Adrenal gland (tissue), 5 donors: ENCODE measurements around the gene SELENBP1.

Source experiments
- POLR2A ChIP-seq, 2 donors: fragments of 450-650 bp; IDR thresholded peaks; one replicate each; pipeline ENCODE4 v1.6.1; 2017; ENCODE audit warnings: antibody characterized with exemption in 2 of 2, mild to moderate bottlenecking in 2 of 2, moderate library complexity in 1 of 2
- TF ChIP-seq, protein P1 (sequence below), 6 experiments: fragments of 450-650 bp in 4 of 6; fragments of 200-600 bp in 2 of 6; sonication (generic) in 1 of 6; IDR thresholded peaks; 1 replicate in 5 of 6; 2 replicates in 1 of 6; pipeline versions ENCODE4 v1.5.1 to v1.8.0; 2016 to 2021; ENCODE audit warnings: antibody characterized with exemption in 6 of 6, mild to moderate bottlenecking in 2 of 6, moderate library complexity in 1 of 6
- donor health status: DM: no; HTN: no; CAD: no.

DNA sequence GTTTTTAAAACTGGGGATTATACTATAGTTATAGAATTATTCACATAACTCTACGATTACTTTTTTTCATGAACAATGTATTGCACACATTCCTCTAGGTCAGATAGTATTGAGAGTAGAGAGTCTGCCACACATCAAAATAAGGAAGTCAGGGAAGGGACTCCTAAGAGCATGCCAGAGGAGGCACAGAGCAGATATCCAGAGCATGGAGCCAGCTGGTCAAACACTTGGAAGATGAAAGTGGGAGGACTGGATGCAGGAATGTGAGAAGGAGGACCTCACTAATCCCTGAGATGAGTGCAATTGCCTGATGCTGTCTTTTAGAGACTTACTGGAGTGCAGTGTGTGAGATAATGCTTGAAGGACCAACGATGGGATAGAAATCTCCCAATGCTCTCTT, 15.8 kb downstream of the SELENBP1 start:
- TF ChIP-seq, protein P1, sequence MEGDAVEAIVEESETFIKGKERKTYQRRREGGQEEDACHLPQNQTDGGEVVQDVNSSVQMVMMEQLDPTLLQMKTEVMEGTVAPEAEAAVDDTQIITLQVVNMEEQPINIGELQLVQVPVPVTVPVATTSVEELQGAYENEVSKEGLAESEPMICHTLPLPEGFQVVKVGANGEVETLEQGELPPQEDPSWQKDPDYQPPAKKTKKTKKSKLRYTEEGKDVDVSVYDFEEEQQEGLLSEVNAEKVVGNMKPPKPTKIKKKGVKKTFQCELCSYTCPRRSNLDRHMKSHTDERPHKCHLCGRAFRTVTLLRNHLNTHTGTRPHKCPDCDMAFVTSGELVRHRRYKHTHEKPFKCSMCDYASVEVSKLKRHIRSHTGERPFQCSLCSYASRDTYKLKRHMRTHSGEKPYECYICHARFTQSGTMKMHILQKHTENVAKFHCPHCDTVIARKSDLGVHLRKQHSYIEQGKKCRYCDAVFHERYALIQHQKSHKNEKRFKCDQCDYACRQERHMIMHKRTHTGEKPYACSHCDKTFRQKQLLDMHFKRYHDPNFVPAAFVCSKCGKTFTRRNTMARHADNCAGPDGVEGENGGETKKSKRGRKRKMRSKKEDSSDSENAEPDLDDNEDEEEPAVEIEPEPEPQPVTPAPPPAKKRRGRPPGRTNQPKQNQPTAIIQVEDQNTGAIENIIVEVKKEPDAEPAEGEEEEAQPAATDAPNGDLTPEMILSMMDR (IDR thresholded peaks at IDR 0.05) = no peak
- no peak for TF ChIP-seq POLR2A (IDR thresholded peaks at IDR 0.05)
